GM21423 (cell line): Measurements from ENCODE around the gene RCN2.

Experiments
- ATAC-seq: cut with Tn5 transposase; IDR thresholded peaks from one replicate; pipeline ENCODE4 v1.9.1; 2021; ENCODE audit warnings: mild to moderate bottlenecking, moderate library complexity; ENCODE audit not compliant: unreplicated experiment

The RCN2 gene

GRCh38 chr15:76993114-76993725 lies 61.7 kb downstream of the RCN2 start:
- ATAC-seq = no peak

DNA sequence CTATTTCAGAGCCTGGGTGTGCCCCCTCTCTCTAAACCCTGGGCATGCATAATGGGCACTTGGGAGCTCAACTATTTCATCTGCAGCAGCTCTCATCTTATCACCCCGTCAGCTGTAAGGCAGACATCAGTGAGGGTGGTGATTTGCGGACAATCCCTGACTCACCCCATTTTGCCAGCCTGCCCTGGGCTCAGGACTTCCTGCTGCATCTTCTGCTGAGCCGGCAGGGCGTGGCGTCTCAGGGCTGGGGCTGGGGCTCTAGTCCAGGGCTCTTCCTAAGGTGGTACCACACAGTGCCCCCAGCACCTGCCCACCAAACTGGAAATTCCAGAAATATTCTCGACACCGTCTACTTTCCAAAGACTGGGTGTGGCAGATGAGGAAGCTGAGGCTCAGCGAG lies 62.5 kb downstream of the RCN2 start:
- ATAC-seq = no peak

DNA sequence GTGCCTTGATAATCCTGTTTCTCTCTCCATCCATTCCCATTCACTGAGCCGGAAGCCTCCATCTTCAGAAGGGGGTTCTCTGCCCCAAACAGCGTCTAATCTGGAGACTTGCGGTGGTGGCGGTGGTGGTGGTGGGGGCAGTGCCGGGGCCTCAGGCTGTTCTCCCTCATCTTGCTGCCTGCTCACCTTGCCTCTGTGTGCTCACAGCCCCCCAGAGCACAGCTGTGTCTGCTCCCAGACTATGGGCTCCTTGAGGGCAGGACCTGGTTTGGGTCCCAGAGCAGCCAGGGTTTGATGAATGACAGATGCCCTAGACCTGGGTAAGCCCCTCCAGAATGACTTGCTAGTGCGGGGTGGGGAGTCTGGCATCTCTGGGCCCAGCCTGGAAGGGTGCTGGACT lies 62.9 kb downstream of the RCN2 start:
- ATAC-seq = no peak

DNA sequence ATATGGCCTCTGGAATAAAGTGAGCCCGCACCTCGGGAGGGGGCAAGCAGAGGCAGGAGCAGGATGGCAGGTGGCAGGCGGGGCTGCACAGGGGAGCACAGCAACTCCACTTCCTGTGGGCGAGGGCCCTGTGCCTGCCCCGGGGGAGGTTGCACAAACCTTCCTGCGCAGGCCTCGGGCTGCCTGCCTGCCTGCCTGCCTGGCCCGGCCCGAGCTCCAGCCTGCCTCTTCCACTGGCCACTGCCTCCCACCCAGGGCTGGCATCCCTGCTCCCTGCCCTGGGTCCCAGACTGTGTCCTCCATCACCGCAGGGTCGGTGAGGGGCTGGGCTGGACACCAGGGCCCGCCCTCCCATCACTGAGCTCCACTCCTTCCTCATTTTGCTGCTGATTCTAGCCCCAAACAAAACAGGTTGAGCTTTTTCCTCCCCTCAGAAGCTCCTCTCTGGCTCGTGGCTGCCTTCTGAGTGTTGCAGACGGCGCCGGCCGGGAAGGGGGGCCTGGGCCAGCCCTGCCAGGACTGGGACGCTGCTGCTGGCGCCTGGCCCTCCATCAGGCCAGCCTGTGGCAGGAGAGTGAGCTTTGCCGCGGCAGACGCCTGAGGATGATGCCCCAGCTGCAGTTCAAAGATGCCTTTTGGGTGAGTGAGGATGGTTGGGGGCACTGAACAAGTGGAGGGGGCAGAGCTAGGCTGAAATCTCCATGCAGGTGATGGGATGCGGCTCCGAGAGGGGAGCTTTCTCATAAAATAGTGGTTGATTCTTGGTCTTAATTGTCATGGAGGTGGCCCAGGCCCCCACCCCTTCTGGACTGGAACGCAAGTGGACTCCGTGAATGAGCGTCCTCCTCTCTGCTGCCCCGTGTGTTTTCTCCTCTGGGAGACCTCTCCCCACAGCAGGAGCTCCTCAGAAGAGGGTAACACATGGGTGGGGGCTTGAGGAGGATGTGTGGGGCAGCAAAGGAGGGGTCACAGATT lies 63.7 kb downstream of the RCN2 start, which contains the start of gene PSTPIP1:
Gene PSTPIP1, plus strand, starts transcription at position 156 of the 975 bp plus-strand sequence. Its CDS starts 448 bp downstream, at position 604.
- ATAC-seq = peak; percentile 61

DNA sequence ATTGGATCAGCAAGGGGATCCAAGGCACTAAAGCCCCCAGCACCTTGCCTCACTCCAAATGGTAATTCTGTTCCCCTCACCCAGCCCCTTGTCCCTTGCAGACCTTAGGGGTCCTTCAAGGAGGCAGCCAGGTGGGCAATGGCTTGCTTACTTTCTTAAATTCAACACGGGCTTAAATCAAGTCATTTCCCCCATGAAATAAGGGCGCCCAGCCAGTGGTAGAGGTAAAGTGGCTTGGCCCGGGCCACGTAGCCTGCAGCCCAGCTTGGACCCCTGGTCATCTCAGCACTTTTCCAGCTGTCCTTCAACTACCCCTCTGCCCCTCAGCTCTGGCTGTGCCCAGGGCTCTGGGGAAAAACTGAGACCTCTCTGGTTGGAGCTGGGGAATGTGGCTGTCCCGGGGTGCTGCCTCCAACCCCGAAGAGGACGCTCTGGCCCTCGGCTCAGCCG lies 64.6 kb downstream of the RCN2 start:
- ATAC-seq = no peak

- ATAC-seq = no peak
Observed at GRCh38 chr15:76996526-76997401, 65.2 kb downstream of the RCN2 start.

DNA sequence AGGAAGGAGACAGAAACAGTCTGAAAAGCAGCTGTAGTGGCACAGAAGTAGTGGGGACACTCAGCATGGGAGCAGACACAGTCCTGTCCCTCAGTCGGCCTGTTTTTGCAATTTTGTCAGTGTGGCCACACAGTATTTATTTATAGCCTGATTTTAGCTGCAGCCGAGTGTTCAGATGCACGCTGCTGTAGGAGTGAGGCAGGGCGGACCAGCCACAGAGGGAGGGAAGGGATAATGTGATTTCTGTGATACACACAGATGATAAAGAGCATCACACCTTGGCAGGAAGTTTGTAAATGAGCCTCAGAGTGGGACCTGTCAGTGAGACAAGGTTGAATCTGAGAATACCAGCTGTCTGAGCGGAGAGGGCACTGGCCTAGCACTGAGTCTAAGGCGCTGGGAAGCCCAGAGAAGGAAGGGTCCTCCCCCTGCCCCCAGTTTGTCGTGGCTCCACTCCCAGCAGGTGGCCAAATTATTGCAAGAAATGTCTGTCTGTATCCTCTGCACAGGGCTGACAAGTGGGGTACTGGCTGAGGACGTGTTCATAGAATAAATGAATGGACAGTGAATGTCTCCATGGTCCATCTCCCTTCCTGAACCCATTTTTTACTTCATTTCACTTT lies 67.2 kb downstream of the RCN2 start:
- no peak for ATAC-seq

GRCh38 chr15:76999996-77000395 lies 68.4 kb downstream of the RCN2 start:
- ATAC-seq = no peak

DNA sequence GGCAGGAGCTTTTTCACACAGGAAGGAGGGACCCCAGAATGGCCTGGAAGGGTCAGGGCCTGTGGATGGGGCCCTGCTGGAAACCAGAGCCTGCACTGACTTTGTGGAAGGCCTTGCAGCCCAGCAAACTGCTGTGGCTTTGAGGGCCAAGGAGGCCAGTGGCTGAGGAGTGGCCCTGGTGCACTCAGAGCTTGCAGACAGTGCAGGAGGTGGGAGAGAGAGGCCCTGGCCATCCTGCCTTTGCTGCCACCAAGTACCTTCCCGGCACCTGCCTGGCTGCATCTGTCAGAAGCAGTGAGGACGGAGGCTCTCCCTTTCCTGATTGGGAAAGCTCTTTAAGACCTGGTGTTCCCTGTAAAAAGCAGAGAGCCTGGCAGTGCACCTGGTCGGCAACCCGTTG lies 69.8 kb downstream of the RCN2 start:
- no peak for ATAC-seq

GRCh38 chr15:77001966-77002365 lies 70.4 kb downstream of the RCN2 start:
- ATAC-seq = no peak

DNA sequence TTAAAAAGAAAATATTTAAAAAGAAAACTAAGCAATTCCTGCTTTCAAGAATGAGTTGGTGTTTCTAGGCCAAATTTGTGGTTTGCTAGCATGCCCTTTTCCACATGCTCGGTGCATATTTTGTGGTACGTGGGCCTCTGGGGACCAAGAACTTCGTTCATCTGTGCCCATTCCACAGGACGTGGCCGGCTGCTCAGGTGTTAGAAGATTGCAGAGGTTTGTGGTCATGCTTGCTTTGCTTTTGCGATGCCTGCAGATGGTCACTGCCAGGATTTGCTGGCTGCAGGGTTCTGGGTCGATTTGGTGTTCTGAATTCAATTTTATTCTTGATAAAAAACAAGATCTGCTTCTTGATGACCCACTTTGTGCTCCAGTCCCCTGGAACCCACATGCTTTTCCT lies 70.9 kb downstream of the RCN2 start:
- no peak for ATAC-seq

DNA sequence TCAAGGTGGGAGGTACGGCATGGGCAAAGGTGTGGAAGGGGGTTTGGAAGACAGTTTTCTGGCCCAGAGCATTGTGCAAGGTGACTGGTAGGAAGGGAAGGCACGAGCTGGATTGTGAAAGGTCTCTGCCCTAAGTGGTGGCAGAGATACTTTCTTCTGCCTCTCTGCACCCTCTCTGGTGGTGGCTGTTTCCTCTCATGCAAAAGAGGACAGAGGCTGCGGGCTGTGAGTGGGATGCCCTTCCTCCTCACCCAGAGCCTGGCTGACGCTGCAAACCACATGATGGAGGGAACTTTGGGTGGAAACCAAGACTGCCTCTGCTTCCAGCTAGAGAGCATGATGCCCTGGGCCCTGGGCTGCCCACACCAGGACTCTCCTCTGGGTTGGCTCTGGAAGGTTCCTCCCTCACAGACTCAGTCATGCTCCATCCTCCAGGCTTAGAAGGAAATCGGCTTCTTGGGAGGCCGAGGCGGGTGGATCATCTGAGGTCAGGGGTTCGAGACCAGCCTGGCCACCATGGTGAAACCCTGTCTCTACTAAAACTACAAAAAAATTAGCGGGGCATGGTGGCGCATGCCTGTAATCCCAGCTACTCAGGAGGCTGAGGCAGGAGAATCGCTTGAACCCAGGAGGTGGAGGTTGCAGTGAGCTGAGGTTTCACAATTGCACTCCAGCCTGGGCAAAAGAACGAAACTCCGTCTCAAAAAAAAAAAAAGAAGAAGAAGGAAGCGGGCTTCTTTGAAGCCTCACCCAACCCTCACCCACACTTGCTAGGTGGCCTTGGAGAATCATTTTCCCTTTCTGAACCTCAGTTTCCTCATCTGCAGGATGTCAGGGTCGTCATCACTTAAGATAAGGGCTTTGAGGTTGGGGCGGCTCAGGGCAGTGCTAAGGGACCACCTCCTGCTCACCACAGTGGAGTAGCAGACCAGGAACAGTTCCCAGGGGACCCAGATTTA lies 71.7 kb downstream of the RCN2 start:
- peak; percentile 78 for ATAC-seq
